Suprapubic skin (tissue), 3 donors: ENCODE data around the gene UBFD1.

Experiments
- POLR2A ChIP-seq, 2 donors: fragments of 450-650 bp; IDR thresholded peaks; one replicate each; pipeline ENCODE4 v1.6.1; 2017; ENCODE audit warnings: antibody characterized with exemption in 2 of 2, mild to moderate bottlenecking in 2 of 2, moderate library complexity in 2 of 2
- TF ChIP-seq, protein P1 (sequence below), 2 donors: fragments of 200-600 bp in 1 of 2; fragments of 450-650 bp in 1 of 2; sonication (generic) in 1 of 2; IDR thresholded peaks; one replicate each; pipeline ENCODE4 v1.5.1; 2016 to 2019; ENCODE audit warnings: antibody characterized with exemption in 2 of 2, mild to moderate bottlenecking in 1 of 2, moderate library complexity in 1 of 2

DNA sequence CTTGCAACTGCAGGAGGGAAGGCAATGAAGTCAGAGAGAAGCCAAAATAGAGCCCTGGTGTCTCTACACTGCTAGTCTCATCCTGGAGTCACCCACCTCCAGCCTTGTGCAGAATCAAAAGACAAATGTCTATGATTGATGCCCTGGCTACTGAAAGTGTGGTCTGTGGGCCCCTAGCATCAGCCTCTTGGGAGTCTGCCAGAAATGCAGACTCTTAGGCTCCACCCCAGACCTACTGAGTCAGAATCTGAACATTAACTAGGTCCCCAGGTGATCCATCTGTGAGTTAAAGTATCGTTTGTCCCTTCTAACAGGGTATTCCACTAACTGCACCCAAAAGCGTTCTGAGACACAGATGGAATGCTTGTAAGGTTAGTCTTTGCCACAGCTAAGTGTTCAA is 21.6 kb upstream of the UBFD1 start:
- TF ChIP-seq, protein P1, sequence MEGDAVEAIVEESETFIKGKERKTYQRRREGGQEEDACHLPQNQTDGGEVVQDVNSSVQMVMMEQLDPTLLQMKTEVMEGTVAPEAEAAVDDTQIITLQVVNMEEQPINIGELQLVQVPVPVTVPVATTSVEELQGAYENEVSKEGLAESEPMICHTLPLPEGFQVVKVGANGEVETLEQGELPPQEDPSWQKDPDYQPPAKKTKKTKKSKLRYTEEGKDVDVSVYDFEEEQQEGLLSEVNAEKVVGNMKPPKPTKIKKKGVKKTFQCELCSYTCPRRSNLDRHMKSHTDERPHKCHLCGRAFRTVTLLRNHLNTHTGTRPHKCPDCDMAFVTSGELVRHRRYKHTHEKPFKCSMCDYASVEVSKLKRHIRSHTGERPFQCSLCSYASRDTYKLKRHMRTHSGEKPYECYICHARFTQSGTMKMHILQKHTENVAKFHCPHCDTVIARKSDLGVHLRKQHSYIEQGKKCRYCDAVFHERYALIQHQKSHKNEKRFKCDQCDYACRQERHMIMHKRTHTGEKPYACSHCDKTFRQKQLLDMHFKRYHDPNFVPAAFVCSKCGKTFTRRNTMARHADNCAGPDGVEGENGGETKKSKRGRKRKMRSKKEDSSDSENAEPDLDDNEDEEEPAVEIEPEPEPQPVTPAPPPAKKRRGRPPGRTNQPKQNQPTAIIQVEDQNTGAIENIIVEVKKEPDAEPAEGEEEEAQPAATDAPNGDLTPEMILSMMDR (IDR thresholded peaks at IDR 0.05): no peak
- no peak for TF ChIP-seq POLR2A (IDR thresholded peaks at IDR 0.05)
